ENCODE data around the gene ZNF709.
"Not testable (repeated sequence)": the region's sequence is repeated elsewhere in the genome, so short reads cannot be mapped to it uniquely, and the experiment has no call there.

DNA sequence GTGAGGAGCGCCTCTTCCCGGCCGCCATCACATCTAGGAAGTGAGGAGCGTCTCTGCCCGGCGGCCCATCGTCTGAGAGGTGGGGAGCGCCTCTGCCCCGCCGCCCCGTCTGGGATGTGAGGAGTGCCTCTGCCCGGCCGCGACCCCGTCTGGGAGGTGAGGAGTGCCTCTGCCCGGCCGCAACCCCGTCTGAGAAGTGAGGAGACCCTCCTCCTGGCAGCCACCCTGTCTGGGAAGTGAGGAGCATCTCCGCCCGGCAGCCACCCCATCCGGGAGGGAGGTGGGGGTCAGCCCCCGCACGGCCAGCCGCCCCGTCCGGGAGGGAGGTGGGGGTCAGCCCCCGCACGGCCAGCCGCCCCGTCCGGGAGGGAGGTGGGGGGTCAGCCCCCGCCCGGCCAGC, 17.0 kb downstream of the ZNF709 start:
- TF ChIP-seq, protein P1, sequence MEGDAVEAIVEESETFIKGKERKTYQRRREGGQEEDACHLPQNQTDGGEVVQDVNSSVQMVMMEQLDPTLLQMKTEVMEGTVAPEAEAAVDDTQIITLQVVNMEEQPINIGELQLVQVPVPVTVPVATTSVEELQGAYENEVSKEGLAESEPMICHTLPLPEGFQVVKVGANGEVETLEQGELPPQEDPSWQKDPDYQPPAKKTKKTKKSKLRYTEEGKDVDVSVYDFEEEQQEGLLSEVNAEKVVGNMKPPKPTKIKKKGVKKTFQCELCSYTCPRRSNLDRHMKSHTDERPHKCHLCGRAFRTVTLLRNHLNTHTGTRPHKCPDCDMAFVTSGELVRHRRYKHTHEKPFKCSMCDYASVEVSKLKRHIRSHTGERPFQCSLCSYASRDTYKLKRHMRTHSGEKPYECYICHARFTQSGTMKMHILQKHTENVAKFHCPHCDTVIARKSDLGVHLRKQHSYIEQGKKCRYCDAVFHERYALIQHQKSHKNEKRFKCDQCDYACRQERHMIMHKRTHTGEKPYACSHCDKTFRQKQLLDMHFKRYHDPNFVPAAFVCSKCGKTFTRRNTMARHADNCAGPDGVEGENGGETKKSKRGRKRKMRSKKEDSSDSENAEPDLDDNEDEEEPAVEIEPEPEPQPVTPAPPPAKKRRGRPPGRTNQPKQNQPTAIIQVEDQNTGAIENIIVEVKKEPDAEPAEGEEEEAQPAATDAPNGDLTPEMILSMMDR (conservative IDR thresholded peaks at IDR 0.05 in 1 of 2, IDR thresholded peaks at IDR 0.05 in 1 of 2; ENCODE audit: low read depth in 1 of 2, low read length in 2 of 2): not testable (repeated sequence)
- TF ChIP-seq EZH2 (IDR thresholded peaks at IDR 0.05; ENCODE audit: low read length, missing control alignments): not testable (repeated sequence)
